Upper lobe of left lung (tissue), 4 donors: ENCODE results near the gene ARFGAP2.

Source experiments
- EP300 ChIP-seq, 4 donors: sonication (generic); formaldehyde crosslinking; IDR thresholded peaks; one replicate each; pipeline ENCODE4 v1.5.1; 2017; ENCODE audit warnings: antibody characterized with exemption in 4 of 4, control low read depth in 2 of 4
- POLR2A ChIP-seq, 4 donors: fragments of 450-650 bp; IDR thresholded peaks; one replicate each; pipeline ENCODE4 v1.5.1; 2016 to 2017; ENCODE audit warnings: antibody characterized with exemption in 4 of 4, mild to moderate bottlenecking in 2 of 4
- POLR2AphosphoS5 ChIP-seq, 2 donors: sonication (generic); formaldehyde crosslinking; IDR thresholded peaks; one replicate each; pipeline ENCODE4 v1.5.1; 2017; ENCODE audit warnings: antibody characterized with exemption in 2 of 2
- TF ChIP-seq, protein P1 (sequence below), 6 experiments: fragments of 450-650 bp in 4 of 6; fragments of 200-600 bp in 2 of 6; sonication (generic) in 2 of 6; IDR thresholded peaks; one replicate each; pipeline ENCODE4 v1.5.1; 2016 to 2019; ENCODE audit warnings: antibody characterized with exemption in 6 of 6

- TF ChIP-seq POLR2A (IDR thresholded peaks at IDR 0.05) (no peak), POLR2AphosphoS5 (IDR thresholded peaks at IDR 0.05) (no peak), EP300 (IDR thresholded peaks at IDR 0.05) (no peak)
- TF ChIP-seq, protein P1, sequence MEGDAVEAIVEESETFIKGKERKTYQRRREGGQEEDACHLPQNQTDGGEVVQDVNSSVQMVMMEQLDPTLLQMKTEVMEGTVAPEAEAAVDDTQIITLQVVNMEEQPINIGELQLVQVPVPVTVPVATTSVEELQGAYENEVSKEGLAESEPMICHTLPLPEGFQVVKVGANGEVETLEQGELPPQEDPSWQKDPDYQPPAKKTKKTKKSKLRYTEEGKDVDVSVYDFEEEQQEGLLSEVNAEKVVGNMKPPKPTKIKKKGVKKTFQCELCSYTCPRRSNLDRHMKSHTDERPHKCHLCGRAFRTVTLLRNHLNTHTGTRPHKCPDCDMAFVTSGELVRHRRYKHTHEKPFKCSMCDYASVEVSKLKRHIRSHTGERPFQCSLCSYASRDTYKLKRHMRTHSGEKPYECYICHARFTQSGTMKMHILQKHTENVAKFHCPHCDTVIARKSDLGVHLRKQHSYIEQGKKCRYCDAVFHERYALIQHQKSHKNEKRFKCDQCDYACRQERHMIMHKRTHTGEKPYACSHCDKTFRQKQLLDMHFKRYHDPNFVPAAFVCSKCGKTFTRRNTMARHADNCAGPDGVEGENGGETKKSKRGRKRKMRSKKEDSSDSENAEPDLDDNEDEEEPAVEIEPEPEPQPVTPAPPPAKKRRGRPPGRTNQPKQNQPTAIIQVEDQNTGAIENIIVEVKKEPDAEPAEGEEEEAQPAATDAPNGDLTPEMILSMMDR (IDR thresholded peaks at IDR 0.05): no peak
These were observed 44.2 kb downstream of the ARFGAP2 start for GRCh38 chr11:47132490-47132889.
